Fibroblast of upper back skin (primary cell): ENCODE results near the gene TPSB2.
"Not testable (repeated sequence)": the region's sequence is repeated elsewhere in the genome, so short reads cannot be mapped to it uniquely, and the experiment has no call there.

Experiments
- DNase-seq: peaks from one replicate; pipeline ENCODE4 v3.0.0-alpha.2; 2013

Gene TPSB2

GRCh38 chr16:1239575-1239974 is 9.6 kb upstream of the TPSB2 start:
- not testable (repeated sequence) for DNase-seq

GRCh38 chr16:1238909-1239308 is 8.9 kb upstream of the TPSB2 start:
- not testable (repeated sequence) for DNase-seq

GRCh38 chr16:1237990-1238389 is 8.0 kb upstream of the TPSB2 start:
- no peak for DNase-seq

GRCh38 chr16:1236659-1237058 is 6.7 kb upstream of the TPSB2 start:
- not testable (repeated sequence) for DNase-seq

GRCh38 chr16:1232049-1232748 is 2.2 kb upstream of the TPSB2 start:
- not testable (repeated sequence) for DNase-seq

- DNase-seq: not testable (repeated sequence)
Observed at GRCh38 chr16:1231301-1231700, 1.3 kb upstream of the TPSB2 start.

GRCh38 chr16:1230471-1231212 is 658 bp upstream of the TPSB2 start:
- not testable (repeated sequence) for DNase-seq

- not testable (repeated sequence) for DNase-seq
Observed at GRCh38 chr16:1229476-1229875, 508 bp downstream of the TPSB2 start.

GRCh38 chr16:1228227-1228626 is 1.8 kb downstream of the TPSB2 start:
- not testable (repeated sequence) for DNase-seq

- DNase-seq: not testable (repeated sequence)
Observed at GRCh38 chr16:1226692-1227091, 3.3 kb downstream of the TPSB2 start.

- not testable (repeated sequence) for DNase-seq
Observed at GRCh38 chr16:1225728-1226311, 4.2 kb downstream of the TPSB2 start.

- DNase-seq: no peak
Observed at GRCh38 chr16:1225051-1225451, 4.9 kb downstream of the TPSB2 start, which contains the start of gene TPSG1. TPSG1 (minus strand) TSS chr16:1225268; CDS start chr16:1225252, 16 bp downstream.

GRCh38 chr16:1224558-1224957 is 5.4 kb downstream of the TPSB2 start:
- no peak for DNase-seq

- DNase-seq: no peak
Observed at GRCh38 chr16:1223355-1224214, 6.4 kb downstream of the TPSB2 start.

GRCh38 chr16:1222553-1223354 is 7.2 kb downstream of the TPSB2 start:
- DNase-seq: no peak

- no peak for DNase-seq
Observed at GRCh38 chr16:1221628-1222552, 8.1 kb downstream of the TPSB2 start.

- DNase-seq: no peak
Observed at GRCh38 chr16:1220841-1221627, 8.9 kb downstream of the TPSB2 start.

GRCh38 chr16:1220098-1220728 is 9.8 kb downstream of the TPSB2 start:
- DNase-seq: no peak

GRCh38 chr16:1218930-1219611 is 10.9 kb downstream of the TPSB2 start:
- no peak for DNase-seq
